ENCODE data around the gene DTX2. TPM values are rescaled to one million over a fixed set of nuclear protein-coding genes. Genes with fewer than 3 reads are reported as not detected.
"Not testable (repeated sequence)": the region's sequence is repeated elsewhere in the genome, so short reads cannot be mapped to it uniquely, and the experiment has no call there.

DTX2 gene
- polyA plus RNA-seq (2011; rRNA removed) = 11.2 and 13.4 TPM in 2 replicates
- polyA plus RNA-seq (2012; cell fraction: cytosol; rRNA removed) = 31.2 and 39.4 TPM in 2 replicates
- 124 and 146 TPM in 2 replicates for polyA plus RNA-seq (2012; cell fraction: nucleus; rRNA removed)
- 52.7 to 59.1 TPM (median 52.7 TPM) in 3 replicates for polyA plus RNA-seq (2017; fragmentation: RNase III; extraction: RNeasy Plus Mini Kit Qiagen cat#74134 plus additional on column Dnase treatment)
- polyA minus RNA-seq (2011; rRNA and poly(A)+ RNA removed) = 30.9 and 46.6 TPM in 2 replicates

DNA sequence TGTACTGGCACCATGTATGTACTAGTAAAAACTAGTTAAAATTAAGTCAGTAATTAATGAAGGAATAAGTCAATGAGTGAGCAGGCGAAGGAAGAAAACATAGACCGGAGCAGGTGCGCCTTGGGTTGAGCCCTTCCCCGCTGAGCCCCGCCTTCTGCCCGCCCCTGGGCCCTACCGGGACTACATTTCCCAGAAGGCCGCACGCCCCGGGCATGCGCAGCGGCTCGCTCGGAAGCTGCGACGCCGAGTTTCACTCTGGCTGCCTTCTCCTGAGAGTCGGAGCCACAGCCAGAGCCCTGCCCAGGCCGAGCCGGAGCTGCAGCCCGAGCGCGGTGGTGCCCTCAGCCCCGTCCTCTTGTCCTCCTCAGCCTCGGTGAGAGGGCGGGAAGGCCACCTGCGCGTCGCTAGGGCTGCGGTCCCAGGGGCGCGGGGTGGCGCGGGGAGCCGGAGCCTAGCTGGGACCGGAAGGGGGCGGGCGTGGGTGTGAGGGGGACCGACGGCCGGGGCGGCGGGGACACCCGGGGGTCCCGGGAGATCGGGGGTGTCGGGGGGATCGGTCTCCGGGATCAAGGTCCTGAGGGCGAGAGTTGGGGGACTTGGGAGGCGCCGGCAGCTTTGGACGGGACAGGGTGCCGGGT lies at the start of gene DTX2:
TSS of gene DTX2 (plus strand) at position 246 of the 638 bp plus-strand sequence. CDS start 18,801 bp downstream, outside the sequence.
- FAIRE-seq; CTCF ChIA-PET; DNase-seq (ENCODE audit: low read depth in 1 of 2, low spot score in 1 of 2); H3K4me2 ChIP-seq; POLR2A ChIA-PET; H3K9me3 ChIP-seq: not testable (repeated sequence)
- ATAC-seq = peak; percentile 90 to 93
- WGBS (ENCODE audit: missing lambda C conversion rate) = no CpG with 5 or more reads among the region's 54 CpGs
- Histone ChIP-seq H3K4me3 (peak within 1 kb of the TSS; percentile 51), H3K27ac (peak within 1 kb of the TSS; percentile 80 to 87), H3K4me1 (peaks cover 21% of the 10 kb centered on the region)

DNA sequence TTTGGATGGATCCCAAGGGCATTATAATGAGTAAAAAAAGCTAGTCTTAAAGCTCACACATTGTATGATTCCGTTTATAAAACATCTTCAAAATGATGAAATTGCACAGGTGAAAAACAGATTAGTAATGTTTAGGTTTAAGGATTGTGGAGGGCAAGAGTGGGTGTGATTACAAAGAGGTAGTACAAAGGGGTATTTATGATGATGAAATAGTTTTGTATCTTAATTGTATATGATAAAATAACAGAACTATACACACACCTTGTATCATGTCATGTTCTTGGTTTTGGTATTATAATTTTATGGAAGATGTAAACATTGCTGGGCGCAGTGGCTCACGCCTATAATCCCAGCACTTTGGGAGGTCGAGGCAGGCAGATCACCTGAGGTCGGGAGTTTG lies 49.3 kb upstream of the DTX2 start:
- no peak for FAIRE-seq

DNA sequence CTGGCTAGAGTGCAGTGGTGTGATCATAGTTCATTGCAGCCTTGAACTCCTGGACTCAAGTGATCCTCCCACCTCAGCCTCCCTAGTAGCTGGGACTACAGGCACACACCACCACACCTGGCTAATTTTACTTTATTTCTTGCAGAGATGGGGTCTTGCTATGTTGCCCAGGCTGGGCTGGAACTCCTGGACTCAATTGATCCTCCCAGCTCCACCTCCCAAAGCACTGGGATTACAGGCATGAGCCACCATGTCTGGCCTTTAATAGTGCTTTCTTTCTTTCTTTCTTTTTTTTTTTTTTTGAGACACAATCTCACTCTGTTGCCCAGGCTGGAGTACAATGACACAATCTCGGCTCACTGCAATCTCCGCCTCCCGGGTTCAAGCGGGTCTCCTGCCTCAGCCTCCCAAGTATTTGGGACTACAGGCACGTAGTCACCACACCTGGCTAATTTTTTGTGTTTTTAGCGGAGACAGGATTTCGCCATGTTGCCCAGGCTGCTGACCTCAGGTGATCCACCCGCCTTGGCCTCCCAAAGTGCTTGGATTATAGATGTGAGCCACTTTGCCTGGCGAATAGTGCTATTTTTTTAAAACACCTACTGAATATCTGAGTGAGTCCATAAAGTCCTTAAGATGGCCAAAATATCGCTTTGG lies 43.7 kb upstream of the DTX2 start:
- H3K4me2 ChIP-seq; ATAC-seq; H3K4me3 ChIP-seq; H3K27ac ChIP-seq; FAIRE-seq; POLR2A ChIA-PET; H3K9me3 ChIP-seq; DNase-seq (ENCODE audit: low read depth in 1 of 2, low spot score in 1 of 2): not testable (repeated sequence)
- CTCF ChIA-PET = interaction anchor here (0.6 to 1.9 kb wide), 3 partner anchors 9 to 154 kb away, joined by 3 to 9 read pairs (median 7); no protein-coding TSS in a partner anchor
- WGBS (ENCODE audit: missing lambda C conversion rate) = 96% methylated on average over 10 of the region's 10 CpGs
- peaks cover 30% of the 10 kb centered on the region for H3K4me1 ChIP-seq

More for the DNA sequence above, 49.3 kb upstream of the DTX2 start:
- CTCF ChIA-PET = no interaction called here
- TF ChIP-seq JUN (IDR thresholded peaks at IDR 0.05) = no peak
- TF ChIP-seq HDAC2 (IDR thresholded peaks at IDR 0.05) = no peak
- TF ChIP-seq MAZ (IDR thresholded peaks at IDR 0.05; ENCODE audit: borderline replicate concordance, low read depth, low read length) = no peak
- TF ChIP-seq HEYL (CRISPR knock-in tag; IDR thresholded peaks at IDR 0.05) = no peak
- no peak for TF ChIP-seq POLR2A (IDR thresholded peaks at IDR 0.05; ENCODE audit: low read length)
- TF ChIP-seq SMC3 (IDR thresholded peaks at IDR 0.05) = no peak
- no peak for TF ChIP-seq RCOR1 (IDR thresholded peaks at IDR 0.05; ENCODE audit: low read depth, low read length)
- TF ChIP-seq EHMT2 (IDR thresholded peaks at IDR 0.05; ENCODE audit: low read depth) = no peak
- TF ChIP-seq TP53 (CRISPR knock-in tag; IDR thresholded peaks at IDR 0.05) = no peak
- no peak for TF ChIP-seq CHD4 (IDR thresholded peaks at IDR 0.05; ENCODE audit: borderline replicate concordance)
- no peak for TF ChIP-seq NR3C1 (IDR thresholded peaks at IDR 0.05)
- TF ChIP-seq, protein P1, sequence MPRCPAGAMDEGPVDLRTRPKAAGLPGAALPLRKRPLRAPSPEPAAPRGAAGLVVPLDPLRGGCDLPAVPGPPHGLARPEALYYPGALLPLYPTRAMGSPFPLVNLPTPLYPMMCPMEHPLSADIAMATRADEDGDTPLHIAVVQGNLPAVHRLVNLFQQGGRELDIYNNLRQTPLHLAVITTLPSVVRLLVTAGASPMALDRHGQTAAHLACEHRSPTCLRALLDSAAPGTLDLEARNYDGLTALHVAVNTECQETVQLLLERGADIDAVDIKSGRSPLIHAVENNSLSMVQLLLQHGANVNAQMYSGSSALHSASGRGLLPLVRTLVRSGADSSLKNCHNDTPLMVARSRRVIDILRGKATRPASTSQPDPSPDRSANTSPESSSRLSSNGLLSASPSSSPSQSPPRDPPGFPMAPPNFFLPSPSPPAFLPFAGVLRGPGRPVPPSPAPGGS (IDR thresholded peaks at IDR 0.05) = no peak
- TF ChIP-seq EP300 (IDR thresholded peaks at IDR 0.05) = no peak
- no peak for TF ChIP-seq CBX2 (IDR thresholded peaks at IDR 0.05; ENCODE audit: borderline replicate concordance, low read depth)
- TF ChIP-seq, protein P2, sequence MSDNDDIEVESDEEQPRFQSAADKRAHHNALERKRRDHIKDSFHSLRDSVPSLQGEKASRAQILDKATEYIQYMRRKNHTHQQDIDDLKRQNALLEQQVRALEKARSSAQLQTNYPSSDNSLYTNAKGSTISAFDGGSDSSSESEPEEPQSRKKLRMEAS (IDR thresholded peaks at IDR 0.05) = no peak
- TF ChIP-seq RAD21 (conservative IDR thresholded peaks at IDR 0.05 in 1 of 2, IDR thresholded peaks at IDR 0.05 in 1 of 2) = no peak
- no peak for TF ChIP-seq GATA3 (IDR thresholded peaks at IDR 0.05; ENCODE audit: borderline replicate concordance)
- TF ChIP-seq TFCP2L1 (CRISPR knock-in tag; IDR thresholded peaks at IDR 0.05) = no peak
- TF ChIP-seq, protein P3, sequence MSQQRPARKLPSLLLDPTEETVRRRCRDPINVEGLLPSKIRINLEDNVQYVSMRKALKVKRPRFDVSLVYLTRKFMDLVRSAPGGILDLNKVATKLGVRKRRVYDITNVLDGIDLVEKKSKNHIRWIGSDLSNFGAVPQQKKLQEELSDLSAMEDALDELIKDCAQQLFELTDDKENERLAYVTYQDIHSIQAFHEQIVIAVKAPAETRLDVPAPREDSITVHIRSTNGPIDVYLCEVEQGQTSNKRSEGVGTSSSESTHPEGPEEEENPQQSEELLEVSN (IDR thresholded peaks at IDR 0.05; ENCODE audit: borderline replicate concordance, low read depth) = no peak
- WGBS (ENCODE audit: missing lambda C conversion rate) = 74% methylated on average over 5 of the region's 5 CpGs
- DNase-seq (ENCODE audit: low read depth in 1 of 2, low spot score in 1 of 2) (no peak), ATAC-seq (no peak)
- Histone ChIP-seq H3K4me1 (no peaks in the 10 kb centered on the region), H3K9me3 (no peaks in the 10 kb centered on the region), H3K4me2 (no peak overlapping the region), H3K27ac (no peak overlapping the region), H3K4me3 (no peak overlapping the region)
- POLR2A ChIA-PET = interaction anchor here (0.7 to 1.2 kb wide), 2 partner anchors 19 to 48 kb away, joined by 3 read pairs; no protein-coding TSS in a partner anchor

All from A549 (cell line).